Measurements from ENCODE around the gene GFM1.

GFM1 gene

GRCh38 chr3:158709666-158710083 lies 65.3 kb downstream of the GFM1 start:
- DNase-seq: peak; percentile 94
- Histone ChIP-seq H2BK120ac (ENCODE audit: low read depth, low read length) (no peak overlapping the region), H3K23ac (ENCODE audit: low read length in 2 of 2) (no peak overlapping the region), H3K79me1 (replicated peaks; ENCODE audit: low read length, poor library complexity, severe bottlenecking) (peaks cover 7% of the 10 kb centered on the region), H3K4me2 (ENCODE audit: low read length, poor library complexity, severe bottlenecking) (no peak overlapping the region), H2BK15ac (ENCODE audit: low read depth, poor library complexity, severe bottlenecking) (no peak overlapping the region), H2BK5ac (ENCODE audit: low read depth, low read length, poor library complexity, severe bottlenecking) (no peak overlapping the region), H3K4ac (ENCODE audit: low read depth in 1 of 2, low read length in 2 of 2) (no peak overlapping the region), H3K27ac (ENCODE audit: low read length, poor library complexity, severe bottlenecking) (peak overlapping the region; percentile 76), H3K27me3 (ENCODE audit: control insufficient read depth in 1 of 2, insufficient read depth in 1 of 2, low read length in 2 of 2) (no peaks in the 10 kb centered on the region), H3K18ac (ENCODE audit: low read depth in 1 of 2, low read length in 2 of 2) (no peak overlapping the region), H3K4me3 (ENCODE audit: insufficient read depth in 1 of 2, low read depth in 1 of 2, low read length in 2 of 2) (no peak overlapping the region), H2AFZ (ENCODE audit: low read depth, low read length) (no peak overlapping the region), H2BK12ac (ENCODE audit: low read length in 2 of 2) (no peak overlapping the region), H3K9me3 (ENCODE audit: control insufficient read depth, low read length) (no peaks in the 10 kb centered on the region), H2AK5ac (ENCODE audit: low read length, severe bottlenecking) (no peak overlapping the region), H4K8ac (ENCODE audit: low read length) (no peak overlapping the region), H3K14ac (ENCODE audit: low read length in 2 of 2) (no peak overlapping the region), H3K4me1 (ENCODE audit: control insufficient read depth, insufficient read depth, low read depth, low read length) (peaks cover 10% of the 10 kb centered on the region), H3K36me3 (ENCODE audit: control insufficient read depth in 1 of 2, insufficient read depth in 2 of 2, low read depth in 1 of 2, low read length in 2 of 2) (peaks cover 0 to 32% of the 10 kb centered on the region in 2 experiments), H3K9ac (ENCODE audit: low read length) (peak overlapping the region; percentile 75), H4K91ac (ENCODE audit: low read length) (no peak overlapping the region)
- WGBS: 10% methylated on average over 4 of the region's 4 CpGs

GRCh38 chr3:158710601-158711000 lies 66.3 kb downstream of the GFM1 start:
- Histone ChIP-seq H3K4me2 (ENCODE audit: low read length, poor library complexity, severe bottlenecking) (no peak overlapping the region), H3K4me3 (ENCODE audit: insufficient read depth in 1 of 2, low read depth in 1 of 2, low read length in 2 of 2) (no peak overlapping the region), H3K18ac (ENCODE audit: low read depth in 1 of 2, low read length in 2 of 2) (peak overlapping the region in 1 of 2 experiments; percentile 4), H3K4me1 (ENCODE audit: control insufficient read depth, insufficient read depth, low read depth, low read length) (peaks cover 10% of the 10 kb centered on the region), H4K91ac (ENCODE audit: low read length) (no peak overlapping the region), H3K14ac (ENCODE audit: low read length in 2 of 2) (no peak overlapping the region), H2BK120ac (ENCODE audit: low read depth, low read length) (no peak overlapping the region), H2AK5ac (ENCODE audit: low read length, severe bottlenecking) (peak overlapping the region; percentile 33), H3K79me1 (replicated peaks; ENCODE audit: low read length, poor library complexity, severe bottlenecking) (peaks cover 2% of the 10 kb centered on the region), H2BK5ac (ENCODE audit: low read depth, low read length, poor library complexity, severe bottlenecking) (no peak overlapping the region), H2AFZ (ENCODE audit: low read depth, low read length) (no peak overlapping the region), H3K9me3 (ENCODE audit: control insufficient read depth, low read length) (no peaks in the 10 kb centered on the region), H3K27me3 (ENCODE audit: control insufficient read depth in 1 of 2, insufficient read depth in 1 of 2, low read length in 2 of 2) (no peaks in the 10 kb centered on the region), H3K27ac (ENCODE audit: low read length, poor library complexity, severe bottlenecking) (no peak overlapping the region), H2BK15ac (ENCODE audit: low read depth, poor library complexity, severe bottlenecking) (no peak overlapping the region), H4K8ac (ENCODE audit: low read length) (no peak overlapping the region), H3K36me3 (ENCODE audit: control insufficient read depth in 1 of 2, insufficient read depth in 2 of 2, low read depth in 1 of 2, low read length in 2 of 2) (peaks cover 0 to 24% of the 10 kb centered on the region in 2 experiments), H3K23ac (ENCODE audit: low read length in 2 of 2) (no peak overlapping the region), H3K4ac (ENCODE audit: low read depth in 1 of 2, low read length in 2 of 2) (no peak overlapping the region), H2BK12ac (ENCODE audit: low read length in 2 of 2) (peak overlapping the region in 1 of 2 experiments; percentile 51), H3K9ac (ENCODE audit: low read length) (no peak overlapping the region)
- 100% methylated on average over 2 of the region's 4 CpGs for WGBS
- DNase-seq: no peak

DNA sequence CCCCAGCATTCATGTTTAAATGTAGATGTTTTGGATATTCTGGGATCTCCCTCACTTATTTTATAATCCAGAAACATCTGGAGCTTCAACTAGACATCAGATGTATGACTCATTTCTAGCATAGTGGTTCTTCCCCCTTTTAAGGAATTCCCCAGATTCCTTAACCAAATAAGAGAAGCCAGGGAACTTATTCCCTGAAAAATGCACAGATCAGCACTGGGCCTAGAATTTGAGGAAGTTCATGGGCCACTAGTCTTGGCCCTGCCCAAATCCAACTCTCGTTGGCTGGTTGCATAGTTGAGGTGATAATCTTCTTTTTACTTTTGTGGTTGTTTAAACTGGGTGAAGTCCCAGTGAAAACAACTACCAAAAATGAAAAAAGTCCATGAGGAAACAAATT lies 67.6 kb downstream of the GFM1 start:
- H3K27me3 ChIP-seq (ENCODE audit: control insufficient read depth in 1 of 2, insufficient read depth in 1 of 2, low read length in 2 of 2): no peaks in the 10 kb centered on the region
- no peak overlapping the region for H3K4me2 ChIP-seq (ENCODE audit: low read length, poor library complexity, severe bottlenecking)
- H2BK12ac ChIP-seq (ENCODE audit: low read length in 2 of 2): no peak overlapping the region
- no peak overlapping the region for H3K18ac ChIP-seq (ENCODE audit: low read depth in 1 of 2, low read length in 2 of 2)
- no peaks in the 10 kb centered on the region for H3K79me1 ChIP-seq (replicated peaks; ENCODE audit: low read length, poor library complexity, severe bottlenecking)
- no peak overlapping the region for H3K4me3 ChIP-seq (ENCODE audit: insufficient read depth in 1 of 2, low read depth in 1 of 2, low read length in 2 of 2)
- H3K36me3 ChIP-seq (ENCODE audit: control insufficient read depth in 1 of 2, insufficient read depth in 2 of 2, low read depth in 1 of 2, low read length in 2 of 2): peaks cover 3 to 22% of the 10 kb centered on the region in 2 experiments
- H2AK5ac ChIP-seq (ENCODE audit: low read length, severe bottlenecking): no peak overlapping the region
- H4K8ac ChIP-seq (ENCODE audit: low read length): no peak overlapping the region
- 29% methylated on average over 1 of the region's 1 CpG for WGBS
- peak; percentile 81 for DNase-seq
- no peak overlapping the region for H2BK5ac ChIP-seq (ENCODE audit: low read depth, low read length, poor library complexity, severe bottlenecking)
- peak overlapping the region; percentile 86 for H3K27ac ChIP-seq (ENCODE audit: low read length, poor library complexity, severe bottlenecking)
- H3K14ac ChIP-seq (ENCODE audit: low read length in 2 of 2): no peak overlapping the region
- H3K4ac ChIP-seq (ENCODE audit: low read depth in 1 of 2, low read length in 2 of 2): no peak overlapping the region
- no peak overlapping the region for H2BK15ac ChIP-seq (ENCODE audit: low read depth, poor library complexity, severe bottlenecking)
- H2AFZ ChIP-seq (ENCODE audit: low read depth, low read length): no peak overlapping the region
- H3K4me1 ChIP-seq (ENCODE audit: control insufficient read depth, insufficient read depth, low read depth, low read length): peaks cover 14% of the 10 kb centered on the region
- H2BK120ac ChIP-seq (ENCODE audit: low read depth, low read length): no peak overlapping the region
- H4K91ac ChIP-seq (ENCODE audit: low read length): no peak overlapping the region
- H3K9ac ChIP-seq (ENCODE audit: low read length): peak overlapping the region; percentile 14
- H3K23ac ChIP-seq (ENCODE audit: low read length in 2 of 2): no peak overlapping the region
- H3K9me3 ChIP-seq (ENCODE audit: control insufficient read depth, low read length): no peaks in the 10 kb centered on the region

DNA sequence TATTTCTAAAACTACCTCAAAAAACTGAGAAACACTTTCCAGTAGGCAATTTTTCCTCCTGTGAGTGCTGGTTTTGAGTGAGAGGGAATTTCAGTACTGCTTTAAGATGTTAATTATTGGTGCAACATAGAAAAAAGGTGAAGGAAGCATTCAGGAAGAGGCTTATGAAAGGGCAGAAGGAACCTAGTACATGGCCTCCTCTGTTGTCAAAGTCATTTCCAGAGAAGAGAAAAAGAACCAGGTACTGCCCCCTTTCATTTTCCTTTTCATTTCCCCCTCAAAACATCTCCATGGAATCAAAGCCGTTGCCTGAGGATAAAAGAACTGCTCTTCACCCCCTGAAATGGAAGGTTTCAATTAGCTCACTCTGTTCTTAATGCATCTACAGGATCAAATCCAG lies 68.1 kb downstream of the GFM1 start:
- Histone ChIP-seq H2BK120ac (ENCODE audit: low read depth, low read length) (no peak overlapping the region), H2AK5ac (ENCODE audit: low read length, severe bottlenecking) (peak overlapping the region; percentile 72), H3K4me3 (ENCODE audit: insufficient read depth in 1 of 2, low read depth in 1 of 2, low read length in 2 of 2) (no peak overlapping the region), H3K9me3 (ENCODE audit: control insufficient read depth, low read length) (no peaks in the 10 kb centered on the region), H2BK15ac (ENCODE audit: low read depth, poor library complexity, severe bottlenecking) (no peak overlapping the region), H3K4ac (ENCODE audit: low read depth in 1 of 2, low read length in 2 of 2) (no peak overlapping the region), H3K18ac (ENCODE audit: low read depth in 1 of 2, low read length in 2 of 2) (no peak overlapping the region), H3K27me3 (ENCODE audit: control insufficient read depth in 1 of 2, insufficient read depth in 1 of 2, low read length in 2 of 2) (no peaks in the 10 kb centered on the region), H3K9ac (ENCODE audit: low read length) (peak overlapping the region; percentile 14), H3K4me1 (ENCODE audit: control insufficient read depth, insufficient read depth, low read depth, low read length) (peaks cover 19% of the 10 kb centered on the region), H3K14ac (ENCODE audit: low read length in 2 of 2) (no peak overlapping the region), H3K27ac (ENCODE audit: low read length, poor library complexity, severe bottlenecking) (peak overlapping the region; percentile 86), H3K36me3 (ENCODE audit: control insufficient read depth in 1 of 2, insufficient read depth in 2 of 2, low read depth in 1 of 2, low read length in 2 of 2) (peaks cover 3 to 17% of the 10 kb centered on the region in 2 experiments), H3K79me1 (replicated peaks; ENCODE audit: low read length, poor library complexity, severe bottlenecking) (no peaks in the 10 kb centered on the region), H2BK12ac (ENCODE audit: low read length in 2 of 2) (no peak overlapping the region), H4K8ac (ENCODE audit: low read length) (no peak overlapping the region), H2BK5ac (ENCODE audit: low read depth, low read length, poor library complexity, severe bottlenecking) (no peak overlapping the region), H2AFZ (ENCODE audit: low read depth, low read length) (no peak overlapping the region), H3K23ac (ENCODE audit: low read length in 2 of 2) (no peak overlapping the region), H3K4me2 (ENCODE audit: low read length, poor library complexity, severe bottlenecking) (no peak overlapping the region), H4K91ac (ENCODE audit: low read length) (no peak overlapping the region)
- DNase-seq: no peak
- WGBS: no CpG with 5 or more reads among the region's 1 CpG

Measured in mesenchymal stem cell (in vitro differentiated cells and primary cell).